ENCODE results near the gene DPYSL3.

- TF ChIP-seq CTCF (IDR thresholded peaks at IDR 0.05) = no peak
- no peak for TF ChIP-seq ZFX (IDR thresholded peaks at IDR 0.05; ENCODE audit: borderline replicate concordance)
Measured at GRCh38 chr5:147377682-147378081, 132.2 kb downstream of the DPYSL3 start.
